ENCODE measurements around the gene F7.

- TF ChIP-seq, protein P1, sequence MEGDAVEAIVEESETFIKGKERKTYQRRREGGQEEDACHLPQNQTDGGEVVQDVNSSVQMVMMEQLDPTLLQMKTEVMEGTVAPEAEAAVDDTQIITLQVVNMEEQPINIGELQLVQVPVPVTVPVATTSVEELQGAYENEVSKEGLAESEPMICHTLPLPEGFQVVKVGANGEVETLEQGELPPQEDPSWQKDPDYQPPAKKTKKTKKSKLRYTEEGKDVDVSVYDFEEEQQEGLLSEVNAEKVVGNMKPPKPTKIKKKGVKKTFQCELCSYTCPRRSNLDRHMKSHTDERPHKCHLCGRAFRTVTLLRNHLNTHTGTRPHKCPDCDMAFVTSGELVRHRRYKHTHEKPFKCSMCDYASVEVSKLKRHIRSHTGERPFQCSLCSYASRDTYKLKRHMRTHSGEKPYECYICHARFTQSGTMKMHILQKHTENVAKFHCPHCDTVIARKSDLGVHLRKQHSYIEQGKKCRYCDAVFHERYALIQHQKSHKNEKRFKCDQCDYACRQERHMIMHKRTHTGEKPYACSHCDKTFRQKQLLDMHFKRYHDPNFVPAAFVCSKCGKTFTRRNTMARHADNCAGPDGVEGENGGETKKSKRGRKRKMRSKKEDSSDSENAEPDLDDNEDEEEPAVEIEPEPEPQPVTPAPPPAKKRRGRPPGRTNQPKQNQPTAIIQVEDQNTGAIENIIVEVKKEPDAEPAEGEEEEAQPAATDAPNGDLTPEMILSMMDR (IDR thresholded peaks at IDR 0.05): no peak
- TF ChIP-seq POLR2A (IDR thresholded peaks at IDR 0.05): no peak
These were observed 36.0 kb downstream of the F7 start for GRCh38 chr13:113141601-113141970.
